IMR-90 (cell line): ENCODE results near the gene ENTPD3. TPM values are rescaled to one million over a fixed set of nuclear protein-coding genes. Genes with fewer than 3 reads are reported as not detected.

Source experiments
- ATAC-seq: fragments of 200-7000 bp; cut with Tn5 transposase; 2 replicates; pipeline ENCODE4 v1.9.1; 2020; ENCODE audit warnings: low read depth, mild to moderate bottlenecking, moderate library complexity
- BruUV-seq: library from RNA; stranded (reverse); fragments of 400-500 nt; replicated peaks from 2 replicates; lab custom pipeline; 2021; lab: Mats Ljungman, UMichigan
- CTCF ChIA-PET: fragments of 300-600 bp; formaldehyde crosslinking; extraction: SDS; loops from one replicate; lab custom pipeline; 2021; ENCODE audit warnings: antibody characterized with exemption; lab: Yijun Ruan, JAX
- POLR2A ChIA-PET: fragments of 300-600 bp; sonication (Branson Sonifier 250); formaldehyde crosslinking; loops from one replicate; lab custom pipeline; 2022; ENCODE audit warnings: antibody characterized with exemption; ENCODE audit not compliant: unreplicated experiment; lab: Charles Lee
- DNase-seq: peaks from one replicate; pipeline ENCODE4 v3.0.0; 2013
- H2AFZ ChIP-seq: replicated peaks from 2 replicates; pipeline ENCODE3; 2013; ENCODE audit warnings: low read length, mild to moderate bottlenecking; ENCODE audit not compliant: poor library complexity
- H2AK5ac ChIP-seq: 2 replicates; pipeline ENCODE4 v1.6.1; 2013; ENCODE audit warnings: low read depth, low read length, inconsistent platforms
- H2AK9ac ChIP-seq: replicated peaks from 2 replicates; pipeline ENCODE3; 2013; ENCODE audit warnings: mild to moderate bottlenecking, low read depth, low read length, moderate library complexity; ENCODE audit not compliant: poor library complexity
- H2BK120ac ChIP-seq: 2 replicates; pipeline ENCODE4 v1.6.1; 2013; ENCODE audit warnings: low read depth, low read length, inconsistent platforms
- H2BK15ac ChIP-seq: 3 replicates; pipeline ENCODE4 v1.6.1; 2013; ENCODE audit warnings: low read depth, low read length, inconsistent platforms
- H2BK20ac ChIP-seq: 2 replicates; pipeline ENCODE4 v1.6.1; 2013; ENCODE audit warnings: low read depth, mild to moderate bottlenecking, inconsistent platforms, low read length, moderate library complexity
- H2BK5ac ChIP-seq: 2 replicates; pipeline ENCODE4 v1.6.1; 2013; ENCODE audit warnings: mild to moderate bottlenecking, low read depth, low read length, inconsistent platforms; ENCODE audit not compliant: poor library complexity, severe bottlenecking
- H3K14ac ChIP-seq: replicated peaks from 2 replicates; pipeline ENCODE4 v1.6.1; 2013; ENCODE audit warnings: low read depth, low read length, inconsistent platforms
- H3K18ac ChIP-seq: 2 replicates; pipeline ENCODE4 v1.6.1; 2013; ENCODE audit warnings: low read depth, low read length, control low read depth
- H3K23ac ChIP-seq: 2 replicates; pipeline ENCODE4 v1.6.1; 2013; ENCODE audit warnings: low read depth, low read length, inconsistent platforms
- H3K27ac ChIP-seq: 2 replicates; pipeline ENCODE4 v1.5.1; 2013; ENCODE audit warnings: mild to moderate bottlenecking, control low read depth, low read length; ENCODE audit not compliant: insufficient read depth
- H3K27me3 ChIP-seq: 2 replicates; pipeline ENCODE4 v1.6.1; 2013; ENCODE audit warnings: low read length; ENCODE audit not compliant: control insufficient read depth, insufficient read depth
- H3K36me3 ChIP-seq: 2 replicates; pipeline ENCODE4 v1.6.1; 2013; ENCODE audit warnings: low read length, mixed read lengths; ENCODE audit not compliant: control insufficient read depth, insufficient read depth
- H3K4ac ChIP-seq: 2 replicates; pipeline ENCODE4 v1.6.1; 2013; ENCODE audit warnings: low read depth, low read length, inconsistent platforms
- H3K4me1 ChIP-seq: 2 replicates; pipeline ENCODE4 v1.6.1; 2013; ENCODE audit warnings: low read length, mixed read lengths; ENCODE audit not compliant: control insufficient read depth, insufficient read depth
- H3K4me2 ChIP-seq: 2 replicates; pipeline ENCODE4 v1.6.1; 2013; ENCODE audit warnings: low read depth, mild to moderate bottlenecking, control low read depth, low read length, moderate library complexity
- H3K4me3 ChIP-seq: 2 replicates; pipeline ENCODE4 v1.5.1; 2013; ENCODE audit warnings: low read depth, mild to moderate bottlenecking, control low read depth, low read length, moderate library complexity; ENCODE audit not compliant: insufficient read depth
- H3K56ac ChIP-seq: 2 replicates; pipeline ENCODE4 v1.6.1; 2013; ENCODE audit warnings: low read length, inconsistent platforms; ENCODE audit not compliant: insufficient read depth; ENCODE audit errors: extremely low read depth
- H3K79me1 ChIP-seq, 2 experiments: 2 replicates each; pipeline ENCODE4 v1.6.1; 2013; ENCODE audit warnings: low read length in 2 of 2, inconsistent platforms in 1 of 2, low read depth in 1 of 2
- H3K9ac ChIP-seq: 2 replicates; pipeline ENCODE4 v1.6.1; 2013; ENCODE audit warnings: low read depth, low read length, control low read depth
- H3K9me1 ChIP-seq: 2 replicates; pipeline ENCODE4 v1.6.1; 2013; ENCODE audit warnings: low read length, inconsistent platforms; ENCODE audit not compliant: insufficient read depth
- H3K9me3 ChIP-seq: 2 replicates; pipeline ENCODE4 v1.6.1; 2013; ENCODE audit warnings: low read length; ENCODE audit not compliant: control insufficient read depth, insufficient read depth
- H4K20me1 ChIP-seq: 2 replicates; pipeline ENCODE4 v1.6.1; 2013; ENCODE audit warnings: low read length, inconsistent platforms; ENCODE audit not compliant: insufficient read depth
- H4K5ac ChIP-seq: 2 replicates; pipeline ENCODE4 v1.6.1; 2013; ENCODE audit warnings: mild to moderate bottlenecking, low read depth, low read length, control low read depth
- H4K8ac ChIP-seq, 2 experiments: 2 replicates each; pipeline ENCODE4 v1.6.1; 2013; ENCODE audit warnings: low read depth in 2 of 2, low read length in 2 of 2, control low read depth in 1 of 2, inconsistent platforms in 1 of 2
- H4K91ac ChIP-seq: 2 replicates; pipeline ENCODE4 v1.6.1; 2013; ENCODE audit warnings: low read depth, low read length, inconsistent platforms; ENCODE audit not compliant: insufficient read depth
- BHLHE40 ChIP-seq: fragments of 150-350 bp; IDR thresholded peaks from 2 replicates; pipeline ENCODE4 v1.6.1; 2016; ENCODE audit warnings: mild to moderate bottlenecking, low read depth, low read length
- CEBPB ChIP-seq: IDR thresholded peaks from 2 replicates; pipeline ENCODE4 v1.6.1; 2012; ENCODE audit warnings: low read depth, low read length, improper control_type of control experiment
- ELK1 ChIP-seq: fragments of 150-350 bp; IDR thresholded peaks from 2 replicates; pipeline ENCODE4 v1.6.1; 2016; ENCODE audit warnings: low read depth, mild to moderate bottlenecking, low read length, moderate library complexity, borderline replicate concordance
- MAFK ChIP-seq: IDR thresholded peaks from 2 replicates; pipeline ENCODE4 v1.6.1; 2012; ENCODE audit warnings: low read depth, low read length, improper control_type of control experiment
- MXI1 ChIP-seq: IDR thresholded peaks from 2 replicates; pipeline ENCODE4 v1.6.1; 2012; ENCODE audit warnings: low read depth, mild to moderate bottlenecking, low read length, moderate library complexity, borderline replicate concordance
- RAD21 ChIP-seq: IDR thresholded peaks from 2 replicates; pipeline ENCODE4 v1.6.1; 2012; ENCODE audit warnings: low read length, improper control_type of control experiment
- RFX5 ChIP-seq: IDR thresholded peaks from 2 replicates; pipeline ENCODE4 v1.8.0; 2012; ENCODE audit warnings: low read depth, mild to moderate bottlenecking, low read length, moderate library complexity
- SMC3 ChIP-seq: fragments of 150-350 bp; IDR thresholded peaks from 2 replicates; pipeline ENCODE4 v1.6.1; 2016; ENCODE audit warnings: low read depth, mild to moderate bottlenecking, antibody characterized with exemption, low read length, moderate library complexity
- WGBS, 2 experiments: methylation state at CpG; one replicate each; pipeline versions ENCODE4 v1.1.5 to v1.1.7; 2013; ENCODE audit warnings: missing lambda C conversion rate in 2 of 2; ENCODE audit not compliant: insufficient read length in 1 of 2; ENCODE audit errors: extremely low coverage in 2 of 2; 5-methylcytosine and 5-hydroxymethylcytosine counted together
- dilution Hi-C: fragments of 300-500 bp; cut with HindIII; formaldehyde crosslinking; loops from one replicate; pipeline ENCODE4 v1.14.3; 2018; ENCODE audit warnings: low sequenced_read_pairs; ENCODE audit not compliant: unreplicated experiment
- in situ Hi-C: fragments of 300-500 bp; cut with MboI; formaldehyde crosslinking; loops from 3 replicates; pipeline ENCODE4 v1.14.3; 2019; ENCODE audit warnings: low sequenced_read_pairs, inconsistent platforms, mixed read lengths
- intact Hi-C: fragments of 100-400 bp; cut with micrococcal nuclease; formaldehyde crosslinking; loops from 2 replicates; pipeline ENCODE4 v1.10.0; 2022
- polyA plus RNA-seq, 3 experiments: library from polyadenylated mRNA; depleted of rRNA; stranded (reverse); fragments of >200 nt; gene quantifications; 2 replicates each; pipeline ENCODE4 v1.2.3, GENCODE V29; 2012; ENCODE audit warnings: low replicate concordance in 1 of 3
- total RNA-seq: library from RNA; depleted of rRNA; stranded (reverse); fragments of >200 nt; gene quantifications from 2 replicates; pipeline ENCODE4 v1.2.3, GENCODE V29; 2012
- TF ChIP-seq, protein P1 (sequence below): fragments of 150-350 bp; IDR thresholded peaks from 2 replicates; pipeline ENCODE4 v1.6.1; 2017; ENCODE audit warnings: mild to moderate bottlenecking, antibody characterized with exemption, low read length, low read depth
- TF ChIP-seq, protein P2 (sequence below): conservative IDR thresholded peaks from 2 replicates; pipeline ENCODE4 v1.5.1; 2012; ENCODE audit warnings: mild to moderate bottlenecking, low read depth, low read length, improper control_type of control experiment

The ENTPD3 gene
- total and polyA plus RNA-seq, 2 of the 4 experiments (the other 2 are of a cell fraction) = not detected

- Histone ChIP-seq H2AK9ac (no peak overlapping the region), H3K4me2 (no peak overlapping the region), H3K9me3 (no peaks in the 10 kb centered on the region), H3K56ac (no peak overlapping the region), H4K91ac (no peak overlapping the region), H3K27me3 (no peaks in the 10 kb centered on the region), H2BK120ac (no peak overlapping the region), H3K9ac (no peak overlapping the region), H3K36me3 (no peaks in the 10 kb centered on the region), H3K79me1 (no peaks in the 10 kb centered on the region), H2BK15ac (no peak overlapping the region), H3K4me3 (no peak overlapping the region), H3K9me1 (no peaks in the 10 kb centered on the region), H2BK5ac (no peak overlapping the region), H3K27ac (no peak overlapping the region), H3K4ac (no peak overlapping the region), H2BK20ac (no peak overlapping the region), H4K20me1 (no peaks in the 10 kb centered on the region), H3K18ac (no peak overlapping the region), H4K8ac (no peak overlapping the region), H3K4me1 (no peaks in the 10 kb centered on the region), H2AK5ac (no peak overlapping the region), H4K5ac (no peak overlapping the region), H3K23ac (no peak overlapping the region), H3K14ac (no peak overlapping the region), H2AFZ (no peak overlapping the region)
- in situ Hi-C loops = no loop called here
- CTCF ChIA-PET = interaction anchor here (0.6 kb wide), 1 partner anchor 29 kb away, joined by 3 read pairs; the partner anchor contains the start of gene ENTPD3
- WGBS, 2 experiments = 33% methylated on average over 1 of the region's 1 CpG; no CpG with 5 or more reads in 1 of the 2 experiments
- POLR2A ChIA-PET = no interaction called here
- TF ChIP-seq, protein P1, sequence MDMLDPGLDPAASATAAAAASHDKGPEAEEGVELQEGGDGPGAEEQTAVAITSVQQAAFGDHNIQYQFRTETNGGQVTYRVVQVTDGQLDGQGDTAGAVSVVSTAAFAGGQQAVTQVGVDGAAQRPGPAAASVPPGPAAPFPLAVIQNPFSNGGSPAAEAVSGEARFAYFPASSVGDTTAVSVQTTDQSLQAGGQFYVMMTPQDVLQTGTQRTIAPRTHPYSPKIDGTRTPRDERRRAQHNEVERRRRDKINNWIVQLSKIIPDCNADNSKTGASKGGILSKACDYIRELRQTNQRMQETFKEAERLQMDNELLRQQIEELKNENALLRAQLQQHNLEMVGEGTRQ = no peak
- no peak for TF ChIP-seq MAFK
- no peak for TF ChIP-seq ELK1
- TF ChIP-seq, protein P2, sequence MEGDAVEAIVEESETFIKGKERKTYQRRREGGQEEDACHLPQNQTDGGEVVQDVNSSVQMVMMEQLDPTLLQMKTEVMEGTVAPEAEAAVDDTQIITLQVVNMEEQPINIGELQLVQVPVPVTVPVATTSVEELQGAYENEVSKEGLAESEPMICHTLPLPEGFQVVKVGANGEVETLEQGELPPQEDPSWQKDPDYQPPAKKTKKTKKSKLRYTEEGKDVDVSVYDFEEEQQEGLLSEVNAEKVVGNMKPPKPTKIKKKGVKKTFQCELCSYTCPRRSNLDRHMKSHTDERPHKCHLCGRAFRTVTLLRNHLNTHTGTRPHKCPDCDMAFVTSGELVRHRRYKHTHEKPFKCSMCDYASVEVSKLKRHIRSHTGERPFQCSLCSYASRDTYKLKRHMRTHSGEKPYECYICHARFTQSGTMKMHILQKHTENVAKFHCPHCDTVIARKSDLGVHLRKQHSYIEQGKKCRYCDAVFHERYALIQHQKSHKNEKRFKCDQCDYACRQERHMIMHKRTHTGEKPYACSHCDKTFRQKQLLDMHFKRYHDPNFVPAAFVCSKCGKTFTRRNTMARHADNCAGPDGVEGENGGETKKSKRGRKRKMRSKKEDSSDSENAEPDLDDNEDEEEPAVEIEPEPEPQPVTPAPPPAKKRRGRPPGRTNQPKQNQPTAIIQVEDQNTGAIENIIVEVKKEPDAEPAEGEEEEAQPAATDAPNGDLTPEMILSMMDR = no peak
- no peak for TF ChIP-seq RAD21
- no peak for TF ChIP-seq MXI1
- TF ChIP-seq RFX5 = no peak
- no peak for TF ChIP-seq SMC3
- TF ChIP-seq CEBPB = no peak
- TF ChIP-seq BHLHE40 = no peak
- DNase-seq (no peak), ATAC-seq (no peak)
- BruUV-seq = no TSS peak
- dilution Hi-C loops = no loop called here
- intact Hi-C loops = no loop called here
Observed at GRCh38 chr3:40358454-40358853, 28.5 kb upstream of the ENTPD3 start.
